Endodermal cell (in vitro differentiated cells): ENCODE measurements around the gene SYT6. TPM values are rescaled to one million over a fixed set of nuclear protein-coding genes. Genes with fewer than 3 reads are reported as not detected.

ENCODE experiments used
- DNase-seq: peaks from one replicate; pipeline ENCODE4 v3.0.0-alpha.2; 2017
- H3K27ac ChIP-seq: 2 replicates; pipeline ENCODE4 v1.5.1; 2013; ENCODE audit warnings: mild to moderate bottlenecking, low read depth, low read length, moderate library complexity
- H3K27me3 ChIP-seq: 2 replicates; pipeline ENCODE4 v1.6.1; 2013; ENCODE audit warnings: mild to moderate bottlenecking, low read length, moderate library complexity; ENCODE audit not compliant: insufficient read depth, control insufficient read depth, poor library complexity, severe bottlenecking
- H3K36me3 ChIP-seq: 2 replicates; pipeline ENCODE4 v1.7.0; 2013; ENCODE audit warnings: mild to moderate bottlenecking, low read length, moderate library complexity; ENCODE audit not compliant: control insufficient read depth, insufficient read depth
- H3K4me1 ChIP-seq: one replicate; pipeline ENCODE4 v1.7.0; 2013; ENCODE audit warnings: low read length; ENCODE audit not compliant: control insufficient read depth, insufficient read depth
- H3K4me3 ChIP-seq: 2 replicates; pipeline ENCODE4 v1.5.1; 2013; ENCODE audit warnings: mild to moderate bottlenecking, low read length, moderate library complexity
- H3K9ac ChIP-seq: 2 replicates; pipeline ENCODE4 v1.6.1; 2013; ENCODE audit warnings: mild to moderate bottlenecking, low read length, moderate library complexity; ENCODE audit not compliant: poor library complexity, severe bottlenecking; ENCODE audit errors: extremely low read depth
- H3K9me3 ChIP-seq: 2 replicates; pipeline ENCODE4 v1.6.1; 2013; ENCODE audit warnings: mild to moderate bottlenecking, low read length, moderate library complexity; ENCODE audit not compliant: control insufficient read depth
- H3K27ac Mint-ChIP-seq: 2 replicates; pipeline ENCODE4 v1.8.0; 2020; ENCODE audit warnings: mixed read lengths
- H3K27me3 Mint-ChIP-seq: 2 replicates; pipeline ENCODE4 v1.8.0; 2021; ENCODE audit warnings: mild to moderate bottlenecking, mixed read lengths; ENCODE audit not compliant: insufficient read depth
- H3K36me3 Mint-ChIP-seq: 2 replicates; pipeline ENCODE4 v1.8.0; 2020; ENCODE audit warnings: low read depth, mixed read lengths
- H3K4me1 Mint-ChIP-seq: 2 replicates; pipeline ENCODE4 v1.8.0; 2020; ENCODE audit warnings: mixed read lengths
- H3K4me3 Mint-ChIP-seq: 2 replicates; pipeline ENCODE4 v1.8.0; 2020; ENCODE audit warnings: mild to moderate bottlenecking, moderate library complexity, mixed read lengths
- H3K9me3 Mint-ChIP-seq: 2 replicates; pipeline ENCODE4 v1.8.0; 2020; ENCODE audit warnings: mild to moderate bottlenecking, mixed read lengths
- CTCF ChIP-seq: fragments of 200-600 bp; sonication (generic); conservative IDR thresholded peaks from 2 replicates; pipeline ENCODE4 v1.5.0; 2021; ENCODE audit warnings: antibody characterized with exemption, mild to moderate bottlenecking
- WGBS, 2 experiments: methylation state at CpG; one replicate each; pipeline versions ENCODE4 v1.1.5 to v1.1.7; 2013; ENCODE audit warnings: missing lambda C conversion rate in 2 of 2, mixed read lengths in 1 of 2; ENCODE audit not compliant: insufficient coverage in 1 of 2, insufficient read length in 1 of 2; 5-methylcytosine and 5-hydroxymethylcytosine counted together
- total RNA-seq, 2 donors: library from RNA; stranded (reverse); fragmentation: NEBNext Ultra II Directional in 1 of 2; extraction: Animal tissue kit (Norgen Biotek cat#: 25700) in 1 of 2; gene quantifications; 2 replicates in 1 of 2; 3 replicates in 1 of 2; pipeline ENCODE4 v1.2.1, GENCODE V29; 2021

SYT6 gene
- total RNA-seq, 2 donors from 2014 or later: 1.3 to 4.4 TPM

GRCh38 chr1:114093624-114094362 is 59.9 kb downstream of the SYT6 start:
- Mint-ChIP-seq H3K36me3 (peaks cover 10% of the 10 kb centered on the region), H3K4me3 (no peak overlapping the region), H3K27me3 (peaks cover 95% of the 10 kb centered on the region), H3K4me1 (peaks cover 32% of the 10 kb centered on the region), H3K9me3 (no peaks in the 10 kb centered on the region), H3K27ac (no peak overlapping the region)
- no peak overlapping the region for H3K4me3 ChIP-seq
- peaks cover 95% of the 10 kb centered on the region for H3K27me3 ChIP-seq
- H3K9ac ChIP-seq: no peak overlapping the region
- DNase-seq: no peak
- WGBS, 2 experiments: 77 to 100% methylated on average over 1 to 4 of the region's 4 CpGs
- TF ChIP-seq CTCF: peak; percentile 71
- H3K27ac ChIP-seq: no peak overlapping the region
- no peaks in the 10 kb centered on the region for H3K4me1 ChIP-seq
- no peaks in the 10 kb centered on the region for H3K9me3 ChIP-seq
- no peaks in the 10 kb centered on the region for H3K36me3 ChIP-seq

GRCh38 chr1:114092186-114093062 is 61.2 kb downstream of the SYT6 start:
- DNase-seq: no peak
- peaks cover 95% of the 10 kb centered on the region for H3K27me3 ChIP-seq
- no peak overlapping the region for H3K27ac ChIP-seq
- H3K4me3 ChIP-seq: no peak overlapping the region
- Mint-ChIP-seq H3K27ac (no peak overlapping the region), H3K9me3 (no peaks in the 10 kb centered on the region), H3K4me3 (no peak overlapping the region), H3K27me3 (peaks cover 95% of the 10 kb centered on the region), H3K4me1 (peaks cover 34% of the 10 kb centered on the region), H3K36me3 (peaks cover 8% of the 10 kb centered on the region)
- WGBS, 2 experiments: 62 to 100% methylated on average over 1 to 3 of the region's 3 CpGs
- TF ChIP-seq CTCF: no peak
- no peak overlapping the region for H3K9ac ChIP-seq
- H3K4me1 ChIP-seq: no peaks in the 10 kb centered on the region
- H3K36me3 ChIP-seq: no peaks in the 10 kb centered on the region
- H3K9me3 ChIP-seq: no peaks in the 10 kb centered on the region

GRCh38 chr1:114091711-114092110 is 62.0 kb downstream of the SYT6 start:
- Mint-ChIP-seq H3K4me1 (peaks cover 34% of the 10 kb centered on the region), H3K4me3 (no peak overlapping the region), H3K27me3 (peaks cover 95% of the 10 kb centered on the region), H3K9me3 (no peaks in the 10 kb centered on the region), H3K27ac (no peak overlapping the region), H3K36me3 (peaks cover 6% of the 10 kb centered on the region)
- TF ChIP-seq CTCF: no peak
- no peak for DNase-seq
- H3K4me1 ChIP-seq: no peaks in the 10 kb centered on the region
- H3K27ac ChIP-seq: no peak overlapping the region
- peaks cover 95% of the 10 kb centered on the region for H3K27me3 ChIP-seq
- 94 to 97% methylated on average over 10 of the region's 10 CpGs for WGBS, 2 experiments
- no peaks in the 10 kb centered on the region for H3K36me3 ChIP-seq
- H3K9me3 ChIP-seq: no peaks in the 10 kb centered on the region
- no peak overlapping the region for H3K9ac ChIP-seq
- no peak overlapping the region for H3K4me3 ChIP-seq
